HT1080 (cell line): ENCODE results near the gene SUPT5H. TPM values are rescaled to one million over a fixed set of nuclear protein-coding genes. Genes with fewer than 3 reads are reported as not detected.

ENCODE experiments used
- DNase-seq: peaks from one replicate; pipeline ENCODE4 v3.0.0-alpha.2; 2015; ENCODE audit warnings: low read depth
- small RNA-seq: library from RNA; depleted of rRNA; stranded (forward); fragments of <200 nt; gene quantifications from one replicate; pipeline ENCODE3, GENCODE V24; 2014
- total RNA-seq: library from RNA; depleted of rRNA; stranded (reverse); fragments of >200 nt; shearing (Covaris generic); gene quantifications from 2 replicates; pipeline ENCODE4 v1.2.3, GENCODE V29; 2014; rRNA removed

Gene SUPT5H
- total RNA-seq, 1 experiment from 2014 or later = 91.6 TPM

- no peak for DNase-seq
These were observed 73.6 kb downstream of the SUPT5H start for GRCh38 chr19:39518975-39519374.

DNA sequence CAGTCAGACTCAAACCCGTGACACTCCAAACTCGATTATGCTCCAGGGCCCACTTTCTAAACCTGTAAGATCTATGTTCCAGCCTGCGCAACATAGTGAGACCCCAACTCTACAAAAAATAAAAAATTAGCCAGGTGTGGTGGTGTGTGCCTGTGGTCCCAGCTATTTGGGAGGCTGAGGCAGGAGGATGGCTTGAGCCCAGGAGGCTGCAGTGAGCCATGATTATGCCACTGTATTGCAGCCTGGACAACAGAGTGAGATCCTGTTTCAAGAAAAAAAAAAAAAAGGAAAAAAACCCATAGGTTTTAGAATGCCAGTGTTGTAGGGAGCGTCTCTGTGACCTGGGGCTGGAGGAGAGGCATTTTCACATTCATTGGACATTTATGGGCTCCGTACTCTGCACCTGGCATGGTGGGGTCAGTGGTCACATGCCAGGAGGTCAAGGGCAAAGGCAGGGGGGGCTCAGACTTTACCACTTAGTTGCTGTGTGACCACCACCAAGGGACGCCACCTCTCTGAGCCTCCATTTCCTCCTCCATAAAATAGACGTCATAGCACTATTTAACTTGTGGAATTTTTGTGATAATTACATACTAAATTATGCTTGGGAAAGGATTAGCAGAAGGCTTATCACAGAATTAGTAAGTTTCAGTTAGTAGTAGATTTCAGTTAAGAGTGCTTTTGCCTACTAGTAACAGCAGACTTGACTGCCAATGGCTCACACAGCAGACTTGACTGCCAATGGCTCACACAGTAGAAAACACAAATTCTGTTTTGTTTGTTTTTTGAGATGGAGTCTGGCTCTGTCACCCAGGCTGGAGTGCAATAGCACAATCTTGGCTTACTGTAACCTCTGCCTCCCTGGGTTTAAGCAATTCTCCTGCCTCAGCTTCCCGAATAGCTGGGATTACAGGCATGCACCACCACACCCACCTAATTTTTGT is 75.4 kb downstream of the SUPT5H start:
- DNase-seq = no peak

DNA sequence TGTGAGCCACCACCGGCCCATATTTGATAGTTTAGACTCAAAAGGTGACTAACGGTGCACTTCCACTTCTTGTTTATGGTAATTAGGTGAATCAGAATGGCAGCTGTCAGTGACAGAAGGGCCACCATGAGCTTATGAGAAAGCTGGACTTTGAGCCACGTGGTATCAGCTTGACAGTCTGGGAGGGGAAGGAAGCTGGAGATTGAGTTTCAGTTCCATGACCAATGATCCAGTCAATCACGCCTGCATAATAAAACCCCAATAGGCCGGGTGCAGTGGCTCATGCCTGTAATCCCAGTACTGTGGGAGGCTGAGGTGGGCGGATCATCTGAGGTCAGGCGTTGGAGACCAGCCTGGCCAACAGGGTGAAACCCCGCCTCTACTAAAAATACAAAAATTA is 79.1 kb downstream of the SUPT5H start:
- no peak for DNase-seq

- no peak for DNase-seq
These were observed 79.8 kb downstream of the SUPT5H start for GRCh38 chr19:39525205-39525604.

Small RNA genes within 50 kb of the gene (small RNA-seq; reads per million reads assigned to genes)
- not detected for gene MIR4530

Other genes with a start within 250 kb of the SUPT5H start
- 0.10 TPM in 1 of 2 replicates, not detected in the other for gene NCCRP1, start 248.6 kb upstream of the SUPT5H start, total RNA-seq
- not detected in 2 replicates for gene SYCN, start 241.3 kb upstream of the SUPT5H start, total RNA-seq
- not detected in 2 replicates for gene IFNL3, start 200.6 kb upstream of the SUPT5H start, total RNA-seq
- 0.13 TPM in 1 of 2 replicates, not detected in the other for gene IFNL4, start 196.7 kb upstream of the SUPT5H start, total RNA-seq
- not detected in 2 replicates for gene IFNL2, start 177.2 kb upstream of the SUPT5H start, total RNA-seq
- not detected in 2 replicates for gene IFNL1, start 149.2 kb upstream of the SUPT5H start, total RNA-seq
- 1.3 and 4.0 TPM in 2 replicates for gene LRFN1, start 124.7 kb upstream of the SUPT5H start, total RNA-seq
- gene GMFG, start 109.5 kb upstream of the SUPT5H start, total RNA-seq = 3.6 and 3.8 TPM in 2 replicates
- gene SAMD4B, start 103.2 kb upstream of the SUPT5H start, total RNA-seq = 75.1 and 129 TPM in 2 replicates
- 47.3 and 56.1 TPM in 2 replicates for gene PAF1, start 54.5 kb upstream of the SUPT5H start, total RNA-seq
- 24.6 and 47.3 TPM in 2 replicates for gene MED29, start 54.2 kb upstream of the SUPT5H start, total RNA-seq
- gene ZFP36, start 38.7 kb upstream of the SUPT5H start, total RNA-seq = 1.3 and 2.8 TPM in 2 replicates
- gene PLEKHG2, start 32.9 kb upstream of the SUPT5H start, total RNA-seq = 14.0 and 16.5 TPM in 2 replicates
- 222 and 315 TPM in 2 replicates for gene RPS16, start 9.6 kb upstream of the SUPT5H start, total RNA-seq
- gene TIMM50, start 35.3 kb downstream of the SUPT5H start, total RNA-seq = 158 and 199 TPM in 2 replicates
- 0.80 and 1.2 TPM in 2 replicates for gene DLL3, start 53.4 kb downstream of the SUPT5H start, total RNA-seq
- gene SELENOV, start 69.6 kb downstream of the SUPT5H start, total RNA-seq = not detected in 2 replicates
- 4.6 and 5.1 TPM in 2 replicates for gene EID2B, start 87.3 kb downstream of the SUPT5H start, total RNA-seq
- gene EID2, start 94.6 kb downstream of the SUPT5H start, total RNA-seq = 19.4 and 21.8 TPM in 2 replicates
- gene LGALS13, start 156.9 kb downstream of the SUPT5H start, total RNA-seq = not detected in 2 replicates
- not detected in 2 replicates for gene LGALS16, start 210.3 kb downstream of the SUPT5H start, total RNA-seq